Measurements from ENCODE around the gene DEF6. TPM values are rescaled to one million over a fixed set of nuclear protein-coding genes. Genes with fewer than 3 reads are reported as not detected.

DEF6 gene
- total RNA-seq, 1 experiment from 2014 or later, result 0.72 TPM

Other genes with a start within 250 kb of the DEF6 start
- gene TCP11, start 156.5 kb upstream of the DEF6 start, total RNA-seq (2014; rRNA removed; shearing (Covaris generic)), result 0.49 TPM in 1 of 2 replicates, not detected in the other
- gene SCUBE3, start 83.9 kb upstream of the DEF6 start, total RNA-seq (2014; rRNA removed; shearing (Covaris generic)), result 0.10 and 0.24 TPM in 2 replicates
- 12.4 and 12.7 TPM in 2 replicates for gene ZNF76, start 38.1 kb upstream of the DEF6 start, total RNA-seq (2014; rRNA removed; shearing (Covaris generic))
- gene PPARD, start 44.7 kb downstream of the DEF6 start, total RNA-seq (2014; rRNA removed; shearing (Covaris generic)), result 9.0 and 11.1 TPM in 2 replicates
- 6.0 and 7.0 TPM in 2 replicates for gene FANCE, start 154.5 kb downstream of the DEF6 start, total RNA-seq (2014; rRNA removed; shearing (Covaris generic))
- 1,385 and 1,626 TPM in 2 replicates for gene RPL10A, start 170.6 kb downstream of the DEF6 start, total RNA-seq (2014; rRNA removed; shearing (Covaris generic))
- gene TEAD3, start 199.3 kb downstream of the DEF6 start, total RNA-seq (2014; rRNA removed; shearing (Covaris generic)), result 5.6 and 6.1 TPM in 2 replicates
- gene TULP1, start 215.1 kb downstream of the DEF6 start, total RNA-seq (2014; rRNA removed; shearing (Covaris generic)), result not detected in 2 replicates

Measured in RPMI7951 (cell line).